ENCODE measurements around the gene CNTN4. TPM values are rescaled to one million over a fixed set of nuclear protein-coding genes. Genes with fewer than 3 reads are reported as not detected.

The CNTN4 gene
- polyA plus RNA-seq, 4 donors: 29.0 to 35.1 (median 32.8) TPM

- DNase-seq (ENCODE audit: low read depth in 4 of 4, low spot score in 3 of 4): no peak
These were observed 832.6 kb downstream of the CNTN4 start for GRCh38 chr3:2931265-2931664.

GRCh38 chr3:2934541-2934940, 835.9 kb downstream of the CNTN4 start:
- DNase-seq (ENCODE audit: low read depth in 4 of 4, low spot score in 3 of 4): no peak

- DNase-seq (ENCODE audit: low read depth in 4 of 4, low spot score in 3 of 4): no peak
These were observed 838.4 kb downstream of the CNTN4 start for GRCh38 chr3:2937055-2937454.

GRCh38 chr3:2937592-2937991, 838.9 kb downstream of the CNTN4 start:
- no peak for DNase-seq (ENCODE audit: low read depth in 4 of 4, low spot score in 3 of 4)

- DNase-seq (ENCODE audit: low read depth in 4 of 4, low spot score in 3 of 4): no peak
These were observed 840.0 kb downstream of the CNTN4 start for GRCh38 chr3:2938711-2939110.

GRCh38 chr3:2940062-2940461, 841.4 kb downstream of the CNTN4 start:
- no peak for DNase-seq (ENCODE audit: low read depth in 4 of 4, low spot score in 3 of 4)

- DNase-seq (ENCODE audit: low read depth in 4 of 4, low spot score in 3 of 4): no peak
These were observed 846.0 kb downstream of the CNTN4 start for GRCh38 chr3:2944628-2945027.

- no peak for DNase-seq (ENCODE audit: low read depth in 4 of 4, low spot score in 3 of 4)
These were observed 846.5 kb downstream of the CNTN4 start for GRCh38 chr3:2945121-2945520.

GRCh38 chr3:2947536-2947935, 848.9 kb downstream of the CNTN4 start:
- DNase-seq (ENCODE audit: low read depth in 4 of 4, low spot score in 3 of 4): no peak

- no peak for DNase-seq (ENCODE audit: low read depth in 4 of 4, low spot score in 3 of 4)
These were observed 850.2 kb downstream of the CNTN4 start for GRCh38 chr3:2948882-2949281.

GRCh38 chr3:2950159-2950558, 851.5 kb downstream of the CNTN4 start:
- no peak for DNase-seq (ENCODE audit: low read depth in 4 of 4, low spot score in 3 of 4)

- no peak for DNase-seq (ENCODE audit: low read depth in 4 of 4, low spot score in 3 of 4)
These were observed 858.4 kb downstream of the CNTN4 start for GRCh38 chr3:2957115-2957514.

- no peak for DNase-seq (ENCODE audit: low read depth in 4 of 4, low spot score in 3 of 4)
These were observed 859.9 kb downstream of the CNTN4 start for GRCh38 chr3:2958551-2958950.

GRCh38 chr3:2961576-2961975, 862.9 kb downstream of the CNTN4 start:
- DNase-seq (ENCODE audit: low read depth in 4 of 4, low spot score in 3 of 4): no peak

GRCh38 chr3:2967871-2968270, 869.2 kb downstream of the CNTN4 start:
- no peak for DNase-seq (ENCODE audit: low read depth in 4 of 4, low spot score in 3 of 4)

GRCh38 chr3:2968475-2968874, 869.8 kb downstream of the CNTN4 start:
- no peak for DNase-seq (ENCODE audit: low read depth in 4 of 4, low spot score in 3 of 4)

GRCh38 chr3:2976212-2976611, 877.5 kb downstream of the CNTN4 start:
- DNase-seq (ENCODE audit: low read depth in 4 of 4, low spot score in 3 of 4): no peak

GRCh38 chr3:2976796-2977195, 878.1 kb downstream of the CNTN4 start:
- no peak for DNase-seq (ENCODE audit: low read depth in 4 of 4, low spot score in 3 of 4)

- DNase-seq (ENCODE audit: low read depth in 4 of 4, low spot score in 3 of 4): no peak
These were observed 880.5 kb downstream of the CNTN4 start for GRCh38 chr3:2978977-2979732.

GRCh38 chr3:2984005-2984830, 885.6 kb downstream of the CNTN4 start:
- no peak for DNase-seq (ENCODE audit: low read depth in 4 of 4, low spot score in 3 of 4)

GRCh38 chr3:2984831-2985220, 886.2 kb downstream of the CNTN4 start:
- DNase-seq (ENCODE audit: low read depth in 4 of 4, low spot score in 3 of 4): no peak

GRCh38 chr3:2985479-2985878, 886.8 kb downstream of the CNTN4 start:
- DNase-seq (ENCODE audit: low read depth in 4 of 4, low spot score in 3 of 4): no peak
